GM12875 (cell line): ENCODE measurements around the gene MOV10L1.

ENCODE experiments used
- H3K4me3 ChIP-seq: one replicate; pipeline ENCODE4 v1.5.1; 2011; ENCODE audit warnings: low read depth, low read length, control low read depth
- CTCF ChIP-seq: IDR thresholded peaks from 2 replicates; pipeline ENCODE4 v1.5.1; 2011; ENCODE audit warnings: low read depth, mild to moderate bottlenecking, control low read depth, inconsistent platforms, low read length, moderate library complexity, borderline replicate concordance; ENCODE audit not compliant: insufficient read depth

The MOV10L1 gene

GRCh38 chr22:50060441-50061140 is 29.2 kb upstream of the MOV10L1 start:
- TF ChIP-seq CTCF: no peak
- no peak overlapping the region for H3K4me3 ChIP-seq

DNA sequence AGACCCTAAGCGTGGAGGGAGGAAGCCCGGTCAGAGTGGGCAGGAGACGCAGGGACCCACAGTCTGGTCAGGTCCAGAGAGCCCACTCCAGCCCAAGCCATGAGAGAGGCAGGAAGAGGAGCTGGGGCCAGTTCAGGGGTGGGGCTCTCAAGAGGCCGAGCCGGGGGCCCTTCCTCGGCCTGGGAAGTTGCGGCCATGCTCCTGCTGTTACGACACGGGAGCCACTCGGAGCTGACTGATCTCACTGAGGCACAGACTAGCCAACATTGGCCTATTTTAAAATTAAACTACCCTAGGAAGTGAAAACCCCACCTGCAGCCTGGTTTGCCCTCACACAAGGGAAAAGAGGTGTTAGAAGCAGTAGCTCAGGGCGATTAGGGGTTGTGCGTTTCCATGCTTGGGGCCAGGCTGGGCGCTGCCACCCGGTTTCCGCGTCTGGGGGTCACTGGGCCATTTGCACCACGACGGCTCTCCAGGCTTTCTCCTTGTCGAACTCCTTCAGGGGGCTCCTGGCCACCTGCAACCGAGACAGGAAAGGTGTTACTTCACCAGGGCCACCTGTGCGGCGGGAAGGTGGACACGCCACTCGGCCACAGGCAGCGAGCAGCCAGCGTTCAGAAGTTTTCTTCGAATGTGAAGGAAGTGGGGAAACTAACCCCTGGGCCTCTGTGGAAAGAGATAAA is 28.5 kb upstream of the MOV10L1 start:
- no peak for TF ChIP-seq CTCF
- H3K4me3 ChIP-seq: no peak overlapping the region

GRCh38 chr22:50061824-50062355 is 27.9 kb upstream of the MOV10L1 start:
- no peak for TF ChIP-seq CTCF

DNA sequence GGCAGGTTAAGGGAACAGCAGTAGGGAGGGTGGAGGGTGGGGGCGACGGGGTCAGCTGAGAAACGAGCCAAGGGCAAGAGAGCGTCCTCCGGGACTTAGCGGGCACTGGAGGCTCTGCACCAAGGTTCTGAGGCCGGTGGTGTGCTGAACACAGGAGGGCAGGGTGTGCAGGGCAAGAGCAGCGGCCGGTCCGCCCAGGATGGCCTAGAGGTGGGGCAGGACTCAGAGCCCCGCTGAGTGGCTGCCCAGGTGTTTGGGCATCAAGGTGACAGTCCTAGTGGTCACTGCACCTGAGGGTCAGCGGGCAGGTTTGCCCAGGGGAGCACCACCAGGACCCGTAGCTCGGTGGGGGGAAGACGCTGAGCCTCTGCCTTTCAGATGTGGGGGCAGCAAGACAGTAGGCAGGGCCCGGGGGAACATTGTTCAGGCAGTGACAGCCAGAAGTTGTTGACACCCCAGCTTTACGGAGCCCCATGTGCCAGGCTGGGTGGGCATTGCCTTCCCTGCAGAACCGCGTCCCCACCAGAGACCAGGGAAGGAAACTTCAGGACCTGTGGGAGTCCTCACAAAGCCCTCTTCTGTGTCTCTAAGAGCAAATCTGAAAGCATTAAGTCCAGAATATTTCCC is 27.2 kb upstream of the MOV10L1 start:
- no peak for TF ChIP-seq CTCF
- H3K4me3 ChIP-seq: no peak overlapping the region

More at GRCh38 chr22:50061824-50062355, 27.9 kb upstream of the MOV10L1 start:
- H3K4me3 ChIP-seq: no peak overlapping the region

- no peak overlapping the region for H3K4me3 ChIP-seq
- no peak for TF ChIP-seq CTCF
These were observed 26.0 kb upstream of the MOV10L1 start for GRCh38 chr22:50063589-50064393.

GRCh38 chr22:50064453-50064852 is 25.4 kb upstream of the MOV10L1 start:
- H3K4me3 ChIP-seq: no peak overlapping the region

More at GRCh38 chr22:50064453-50064852, 25.4 kb upstream of the MOV10L1 start:
- TF ChIP-seq CTCF: no peak
